Inflammatory macrophage (primary cell): ENCODE data around the gene OPN1MW3.
"Not testable (repeated sequence)": the region's sequence is repeated elsewhere in the genome, so short reads cannot be mapped to it uniquely, and the experiment has no call there.

Source experiments
- DNase-seq, 2 donors: peaks; one replicate each; pipeline ENCODE4 v3.0.0-alpha.2; 2020 to 2022

Gene OPN1MW3

DNA sequence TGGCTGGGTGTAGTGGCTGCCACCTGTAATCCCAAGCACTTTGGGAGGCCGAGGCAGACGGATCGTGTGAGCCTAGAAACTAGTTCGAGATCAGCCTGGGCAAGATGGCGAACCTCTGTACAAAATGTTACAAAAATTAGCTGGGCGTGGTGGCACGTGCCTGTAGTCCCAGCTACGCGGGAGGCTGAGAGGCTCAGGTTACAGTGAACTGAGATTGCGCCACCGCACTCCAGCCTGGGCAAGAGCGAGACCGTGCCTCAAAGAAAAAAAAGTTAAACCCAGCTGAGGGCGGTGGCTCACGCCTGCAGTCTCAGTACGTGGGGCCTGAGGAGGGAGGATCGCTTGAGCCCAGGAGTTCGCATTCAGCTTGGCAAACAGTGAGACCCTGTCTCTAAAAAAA, 39.3 kb downstream of the OPN1MW3 start:
- DNase-seq = no peak

DNA sequence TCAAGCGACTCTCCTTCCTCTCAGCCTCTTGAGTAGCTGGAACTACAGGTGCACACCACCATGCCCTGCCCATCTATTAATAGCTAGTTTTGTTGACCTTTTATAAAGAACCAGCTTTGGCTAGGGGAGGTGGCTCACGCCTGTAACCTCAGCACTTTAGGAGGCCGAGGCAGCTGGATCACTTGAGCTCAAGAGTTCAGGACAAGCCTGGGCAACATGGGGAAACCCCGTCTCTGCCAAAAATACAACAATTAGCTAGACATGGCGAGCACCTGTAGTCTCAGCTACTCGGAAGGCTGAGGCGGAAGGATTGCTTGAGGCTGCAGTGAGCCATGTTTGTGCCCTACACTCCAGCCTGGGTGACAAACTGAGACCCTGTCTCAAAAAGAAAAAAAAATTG, 40.9 kb downstream of the OPN1MW3 start:
- DNase-seq = no peak

DNA sequence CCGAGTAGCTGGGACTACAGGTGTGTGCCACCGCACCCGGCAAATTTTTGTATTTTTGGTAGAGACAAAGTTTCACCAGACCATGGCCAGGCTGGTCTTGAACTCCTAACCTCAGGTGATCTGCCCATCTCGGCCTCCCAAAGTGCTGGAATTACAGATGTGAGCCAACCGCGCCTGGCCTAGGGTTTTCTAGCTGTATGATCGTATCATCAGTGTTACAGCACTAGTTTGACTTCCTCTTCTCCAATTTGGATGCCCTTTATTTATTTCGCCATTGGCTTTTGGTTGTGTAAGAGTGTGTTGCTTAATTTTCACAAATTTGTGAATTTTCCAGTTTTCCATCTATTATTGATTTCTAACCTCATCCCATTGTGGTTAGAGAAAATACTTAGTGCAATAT, 43.4 kb downstream of the OPN1MW3 start:
- DNase-seq = peak; percentile 68 to 72

DNA sequence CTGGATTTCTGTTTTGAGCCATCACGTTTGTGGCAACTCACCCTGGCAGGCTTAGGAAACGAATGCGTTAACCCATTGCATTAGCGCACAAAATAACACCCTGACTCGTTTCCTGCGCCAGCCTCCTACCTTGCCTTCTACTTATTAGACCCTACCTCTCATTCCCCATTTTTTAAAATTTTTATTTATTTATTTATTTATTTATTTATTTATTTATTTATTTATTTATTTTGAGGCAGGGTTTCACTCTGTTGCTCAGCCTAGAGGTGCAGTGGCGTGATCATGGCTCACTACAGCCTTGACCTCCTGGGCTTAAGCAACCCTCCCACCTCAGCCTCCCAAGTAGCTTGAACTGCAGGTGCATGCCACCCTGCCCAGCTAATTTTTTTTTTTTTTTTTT, 45.6 kb downstream of the OPN1MW3 start:
- not testable (repeated sequence) for DNase-seq

DNA sequence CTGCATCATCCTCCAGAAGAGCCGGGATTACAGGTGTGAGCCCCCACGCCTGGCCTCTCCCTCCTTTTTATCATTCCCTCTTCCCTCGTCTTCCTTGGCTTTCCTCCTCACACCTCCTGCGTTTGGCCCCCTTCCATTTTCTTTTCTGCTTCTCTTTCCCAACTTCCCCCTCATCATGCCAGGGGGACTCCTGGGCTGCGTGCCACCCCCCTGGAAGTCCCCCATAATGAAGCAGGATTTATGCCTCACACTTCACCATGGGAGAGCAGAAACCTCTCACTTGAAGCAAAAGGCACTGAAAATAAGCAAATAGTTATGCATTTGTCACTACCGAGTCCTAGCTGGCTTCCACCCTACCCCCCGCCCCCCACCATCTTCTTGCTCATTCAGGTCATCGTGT, 46.1 kb downstream of the OPN1MW3 start:
- DNase-seq = no peak

DNA sequence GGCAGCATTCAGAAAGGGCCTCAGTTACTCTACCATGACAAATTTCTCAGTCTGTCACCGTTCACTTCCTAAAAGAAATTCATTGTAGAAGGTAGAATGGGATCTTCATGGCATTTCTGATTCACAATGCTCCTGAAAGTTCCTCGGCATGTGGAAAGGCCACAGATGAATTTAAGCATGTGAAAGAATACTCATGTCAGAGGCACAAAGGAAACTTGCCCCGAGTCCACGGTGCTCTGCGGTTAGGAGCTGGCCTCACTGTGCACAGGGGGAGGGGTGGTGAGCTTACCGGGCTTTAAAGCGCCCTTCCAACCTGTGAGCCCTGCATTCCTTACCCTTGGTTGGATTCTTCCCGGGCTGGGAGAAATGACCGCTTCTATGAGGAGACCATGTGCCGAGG, 47.5 kb downstream of the OPN1MW3 start:
- DNase-seq = no peak

DNA sequence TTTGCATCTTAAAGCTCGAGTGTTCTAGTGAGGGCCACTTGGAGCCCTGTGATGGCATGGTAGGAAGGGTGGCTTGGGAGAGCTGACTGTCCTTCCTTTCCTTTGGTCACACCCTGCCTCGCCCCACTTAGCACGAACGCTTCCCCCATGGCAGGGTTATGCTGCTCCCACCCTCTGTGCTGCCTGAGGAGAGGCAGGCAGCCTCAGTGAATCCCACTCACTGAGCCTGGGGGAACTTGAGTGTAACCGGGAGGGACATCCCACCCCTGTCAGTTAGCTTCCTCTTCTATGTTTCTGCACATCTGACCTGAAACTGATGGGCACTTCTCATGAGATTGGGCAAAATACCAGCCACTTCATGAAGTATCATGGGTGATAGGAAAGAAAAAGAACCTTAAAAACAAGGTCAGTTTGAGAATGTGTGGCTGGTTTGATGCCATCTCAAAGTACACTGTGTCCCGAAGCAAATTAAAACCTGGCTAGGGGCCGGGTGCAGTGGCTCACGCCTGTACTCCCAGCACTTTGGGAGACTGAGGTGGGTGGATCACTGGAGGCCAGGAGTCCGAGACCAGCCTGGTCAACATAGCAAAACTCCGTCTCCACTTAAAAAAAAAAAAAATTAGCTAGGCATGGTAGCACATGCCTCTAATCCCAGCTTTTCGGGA, 48.3 kb downstream of the OPN1MW3 start:
- peak; percentile 47 to 59 for DNase-seq

DNA sequence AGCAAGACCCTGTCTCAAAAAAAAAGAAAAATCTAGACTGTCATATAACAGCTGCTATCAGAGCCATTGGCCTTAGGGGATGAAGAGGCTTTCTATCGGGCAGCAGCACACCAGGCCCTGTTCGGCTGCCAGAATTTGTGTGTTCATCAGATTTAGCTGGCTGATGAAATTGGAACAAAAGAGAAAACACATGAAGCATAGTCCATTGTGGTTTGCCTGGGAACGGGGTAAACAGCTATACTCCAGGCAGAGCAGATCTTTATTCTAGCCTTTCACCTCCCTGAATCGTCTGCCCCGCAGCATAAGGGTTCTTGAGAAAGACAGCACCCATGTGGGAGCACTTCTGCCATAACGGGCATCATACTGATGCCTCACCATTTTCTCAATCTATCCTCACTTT, 49.8 kb downstream of the OPN1MW3 start:
- DNase-seq = no peak

DNA sequence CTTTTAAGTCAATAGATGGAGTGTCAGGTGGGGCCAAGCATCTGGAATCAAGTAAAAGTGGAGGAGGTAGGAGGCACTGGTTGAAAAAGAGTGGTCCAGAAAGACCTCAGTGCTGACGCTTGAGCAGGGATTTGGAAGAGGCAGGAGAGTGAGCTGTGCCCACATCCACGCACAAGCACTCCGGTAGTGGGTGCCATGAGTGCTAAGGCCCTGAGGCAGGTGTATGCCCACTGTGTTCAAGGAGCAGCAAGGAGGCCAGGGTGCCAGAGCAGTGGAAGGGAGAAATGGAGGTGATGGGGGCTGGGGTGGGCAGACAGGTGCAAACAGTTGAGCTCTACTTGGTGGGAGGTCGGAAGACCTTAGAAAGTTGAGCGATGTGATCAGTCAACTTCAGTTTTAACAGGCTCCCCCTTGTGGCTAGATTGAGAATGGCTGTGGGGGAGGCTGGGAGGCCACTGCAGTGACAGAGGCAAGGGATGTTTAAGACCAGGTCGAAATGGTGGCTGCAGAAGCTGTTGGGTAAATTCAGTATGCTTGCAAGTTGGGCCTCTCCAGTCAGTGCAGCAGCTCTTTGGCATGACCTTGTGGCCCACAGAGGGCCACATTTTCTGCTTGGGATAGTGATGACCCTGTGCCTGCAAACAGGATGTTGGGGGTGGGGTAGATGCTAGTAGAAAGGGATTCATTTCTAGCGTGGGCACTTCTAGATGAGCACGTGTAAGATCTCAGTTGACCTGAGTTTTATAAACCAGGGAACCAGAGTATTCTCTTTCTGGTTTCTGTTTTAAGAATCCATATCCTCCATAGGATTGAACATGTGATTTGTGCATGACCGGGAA, 50.9 kb downstream of the OPN1MW3 start:
- peak; percentile 60 to 72 for DNase-seq

DNA sequence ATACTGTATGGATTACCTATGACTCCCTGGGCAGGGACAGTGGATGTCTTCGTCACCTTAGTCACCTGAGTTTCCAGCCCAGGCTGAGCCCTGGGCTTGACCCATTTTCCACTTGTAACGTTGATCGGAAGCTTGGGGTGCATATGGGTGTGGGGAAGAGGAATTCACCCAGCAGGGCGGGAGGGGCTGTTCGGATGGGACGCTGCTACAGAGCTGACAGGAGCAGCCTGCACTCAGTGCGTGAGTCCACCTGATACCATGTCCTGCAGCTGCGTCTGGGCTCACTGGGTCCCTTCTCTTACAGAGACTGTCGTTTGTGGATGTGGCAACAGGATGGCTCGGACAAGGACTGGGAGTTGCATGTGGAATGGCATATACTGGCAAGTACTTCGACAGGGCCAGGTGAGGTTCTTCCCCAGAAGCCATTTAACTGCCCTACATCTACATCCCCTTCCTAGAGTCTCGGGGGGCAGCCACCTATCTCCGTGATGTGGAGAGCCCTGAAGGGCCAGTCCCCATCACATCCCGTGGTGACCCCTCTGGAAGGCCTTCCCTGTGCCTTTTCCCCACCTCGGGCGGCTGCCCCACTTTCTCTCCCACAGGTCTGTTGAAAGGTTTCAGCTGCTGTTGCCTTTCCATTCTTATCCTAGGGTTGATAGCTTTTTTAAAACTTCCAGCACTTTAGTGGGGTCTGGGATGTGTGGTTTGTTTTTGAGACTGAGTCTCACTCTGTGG, 51.8 kb downstream of the OPN1MW3 start:
- DNase-seq = no peak

DNA sequence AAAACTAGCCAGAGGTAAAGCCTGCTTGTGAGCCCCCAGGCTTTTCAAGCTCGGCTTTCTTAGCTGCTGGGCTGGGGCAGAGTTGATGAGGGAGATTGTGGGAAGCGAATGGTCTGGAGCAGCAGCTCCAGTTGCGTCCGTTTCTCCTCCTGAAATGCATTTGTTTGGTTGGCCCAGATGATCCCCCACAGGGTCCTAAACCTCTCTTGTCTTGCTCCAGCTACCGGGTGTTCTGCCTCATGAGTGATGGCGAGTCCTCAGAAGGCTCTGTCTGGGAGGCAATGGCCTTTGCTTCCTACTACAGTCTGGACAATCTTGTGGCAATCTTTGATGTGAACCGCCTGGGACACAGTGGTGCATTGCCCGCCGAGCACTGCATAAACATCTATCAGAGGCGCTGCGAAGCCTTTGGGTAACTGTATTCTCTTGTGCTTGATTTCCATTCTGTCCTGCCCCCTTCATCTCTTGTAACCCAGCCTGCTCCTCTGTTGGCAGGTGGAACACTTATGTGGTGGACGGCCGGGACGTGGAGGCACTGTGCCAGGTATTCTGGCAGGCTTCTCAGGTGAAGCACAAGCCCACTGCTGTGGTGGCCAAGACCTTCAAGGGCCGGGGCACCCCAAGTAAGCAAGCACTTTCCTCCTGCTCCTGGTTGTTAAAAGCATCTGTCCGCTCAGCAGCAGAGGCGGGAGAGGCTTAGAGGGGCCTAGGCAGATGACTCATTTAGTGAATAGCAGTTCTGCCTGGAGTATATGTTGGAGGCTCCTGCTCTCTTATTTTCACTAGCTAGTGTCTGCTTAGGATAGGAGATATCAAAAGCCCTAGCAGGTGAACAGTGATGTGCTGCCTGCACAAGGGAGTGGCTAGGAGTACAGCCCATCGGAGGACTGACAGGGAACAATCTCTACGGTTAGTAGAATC, 53.5 kb downstream of the OPN1MW3 start:
- DNase-seq = no peak

DNA sequence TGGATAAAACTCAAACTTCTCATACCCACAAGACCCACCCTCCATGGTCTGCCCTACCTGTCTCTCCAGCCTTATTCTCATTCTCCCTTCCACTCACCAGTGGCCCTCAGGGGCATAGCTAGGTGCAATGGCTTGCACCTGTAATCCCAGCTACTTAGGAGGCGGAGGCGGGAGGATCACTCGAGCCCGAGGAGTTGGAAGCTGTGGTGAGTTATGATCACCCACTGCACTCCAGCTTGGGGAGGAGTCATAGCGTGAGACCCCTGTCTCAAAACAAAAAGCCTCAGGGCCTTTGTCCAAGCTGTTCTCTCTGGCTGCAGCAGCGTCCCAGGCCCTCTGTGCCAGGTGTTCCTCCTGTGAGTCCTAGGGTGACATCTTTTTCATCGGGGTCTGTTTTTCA, 54.7 kb downstream of the OPN1MW3 start:
- DNase-seq = no peak

DNA sequence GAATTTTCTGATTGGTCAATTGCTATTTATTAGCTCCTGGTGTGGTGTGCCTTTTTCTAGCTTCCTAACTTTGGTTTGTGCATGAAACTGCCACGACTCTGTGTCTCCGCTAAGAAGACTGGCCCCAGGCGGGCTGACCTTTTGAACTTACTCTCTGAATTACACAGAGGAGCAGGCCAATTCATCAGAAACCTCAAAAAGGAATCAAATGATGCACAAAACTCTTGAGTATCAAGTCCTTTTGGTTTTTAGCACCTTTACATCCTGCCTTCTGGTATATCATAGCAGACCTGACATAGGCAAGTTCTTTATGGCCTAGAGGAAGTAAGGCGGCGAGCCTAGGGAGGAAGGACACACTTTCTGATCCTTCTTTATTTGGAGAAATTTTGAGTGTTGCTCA, 55.8 kb downstream of the OPN1MW3 start:
- DNase-seq = no peak

DNA sequence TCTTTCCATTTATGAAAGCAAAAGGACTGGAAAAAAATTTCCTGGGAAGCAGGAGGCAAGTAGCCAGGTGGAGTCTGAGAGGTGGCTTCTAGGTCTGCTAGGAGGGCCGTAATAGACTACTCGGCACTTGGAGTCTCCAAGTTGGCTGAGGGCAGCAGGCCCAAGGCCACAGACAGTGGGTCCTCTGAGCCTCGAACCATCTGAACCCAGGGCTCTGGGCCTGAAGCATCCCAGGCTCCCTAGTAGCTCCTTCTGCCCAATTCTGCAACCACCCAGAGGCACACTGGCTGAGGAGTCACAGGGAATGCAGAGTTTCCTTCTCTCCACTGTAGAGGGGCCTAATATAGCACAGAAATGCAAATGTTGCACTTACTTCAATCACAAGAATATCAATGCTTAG, 58.0 kb downstream of the OPN1MW3 start:
- DNase-seq = no peak

DNA sequence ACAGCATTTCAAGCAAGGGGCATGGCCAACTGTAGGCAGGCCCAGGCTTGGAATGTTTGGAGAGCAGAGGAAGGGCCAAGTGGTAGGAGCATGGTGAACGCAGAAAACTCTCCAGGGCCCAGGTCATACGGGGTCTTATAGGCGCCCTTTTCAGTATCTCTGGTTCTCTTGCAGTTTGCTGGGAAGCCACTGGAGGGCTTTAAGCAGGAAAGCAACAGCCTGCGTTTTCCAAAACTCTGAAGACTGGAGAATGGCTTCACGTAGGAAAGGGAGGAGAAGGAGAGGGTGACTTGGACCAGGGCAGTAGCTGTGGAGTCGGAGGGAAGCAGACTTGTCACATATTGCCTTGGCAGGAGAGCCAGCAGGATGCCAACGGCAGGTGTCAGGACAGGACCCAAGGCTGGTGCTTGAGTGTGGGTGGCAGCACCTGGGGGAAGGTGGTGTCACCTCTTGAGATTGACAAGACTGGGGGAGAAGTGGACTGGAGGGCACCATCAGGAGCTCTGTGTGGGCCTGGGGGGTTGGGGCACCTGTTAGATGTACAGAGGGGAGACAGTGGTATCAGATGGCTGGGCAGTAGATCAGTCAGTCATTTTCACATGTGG, 60.1 kb downstream of the OPN1MW3 start:
- DNase-seq = peak in 1 of 2 donors; percentile 9

DNA sequence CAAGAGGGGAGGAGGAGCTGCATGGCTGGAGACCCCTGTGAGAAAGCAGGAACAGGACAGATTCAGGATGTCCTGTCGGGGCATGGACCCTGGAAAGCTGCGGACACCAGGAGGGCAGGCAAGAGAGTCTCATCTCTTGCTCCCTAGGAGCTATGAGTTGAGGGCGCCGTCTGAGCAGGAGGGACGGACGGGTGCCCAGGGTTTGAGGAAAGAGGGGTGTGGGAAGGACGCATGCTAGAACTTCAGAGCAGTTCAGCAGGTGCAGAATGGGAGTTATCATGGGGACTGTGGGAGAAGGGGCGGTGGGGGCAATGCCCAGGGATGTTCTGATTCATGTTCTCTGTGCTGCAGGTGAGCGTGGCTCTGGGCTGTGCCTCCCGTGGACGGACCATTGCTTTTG, 63.0 kb downstream of the OPN1MW3 start:
- no peak for DNase-seq
